CD4-positive, alpha-beta T cell treated with Interleukin-12 subunit alpha and Interleukin-12 subunit beta, for 1 hour (primary cell): ENCODE measurements around the gene NEK7.
"Not testable (repeated sequence)": the region's sequence is repeated elsewhere in the genome, so short reads cannot be mapped to it uniquely, and the experiment has no call there.

Experiments used
- DNase-seq: peaks from one replicate; pipeline ENCODE4 v3.0.0-alpha.2; 2020

NEK7 gene

DNA sequence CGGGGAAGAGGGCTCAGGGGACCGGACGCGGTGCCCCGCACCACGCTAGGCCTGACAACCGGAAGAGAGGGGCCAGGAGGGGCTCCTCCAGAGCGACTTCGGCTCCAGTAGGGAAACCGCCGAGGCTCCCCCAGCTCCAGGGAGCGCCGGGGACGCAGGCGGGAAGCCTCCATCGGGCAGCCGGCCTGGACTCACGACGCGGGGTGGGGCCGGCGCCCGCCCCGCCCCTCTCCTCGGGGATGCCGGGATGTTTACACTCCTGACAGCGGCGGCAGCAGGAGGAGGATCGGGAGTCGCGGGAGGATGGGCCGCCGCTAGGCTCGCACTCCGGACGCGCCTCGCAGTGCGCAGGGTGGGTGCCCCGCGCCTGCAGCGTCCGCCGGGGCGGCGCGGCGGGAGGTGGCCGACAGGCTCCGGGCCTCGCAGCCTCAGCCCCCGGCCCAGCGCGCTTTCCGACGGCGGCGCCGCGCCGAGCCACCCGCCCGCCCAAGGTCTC lies at the start of gene NEK7:
Gene NEK7, plus strand, starts transcription at position 254 of the 496 bp plus-strand sequence. CDS start 75,583 bp downstream, outside the sequence.
- DNase-seq = peak; percentile 60

DNA sequence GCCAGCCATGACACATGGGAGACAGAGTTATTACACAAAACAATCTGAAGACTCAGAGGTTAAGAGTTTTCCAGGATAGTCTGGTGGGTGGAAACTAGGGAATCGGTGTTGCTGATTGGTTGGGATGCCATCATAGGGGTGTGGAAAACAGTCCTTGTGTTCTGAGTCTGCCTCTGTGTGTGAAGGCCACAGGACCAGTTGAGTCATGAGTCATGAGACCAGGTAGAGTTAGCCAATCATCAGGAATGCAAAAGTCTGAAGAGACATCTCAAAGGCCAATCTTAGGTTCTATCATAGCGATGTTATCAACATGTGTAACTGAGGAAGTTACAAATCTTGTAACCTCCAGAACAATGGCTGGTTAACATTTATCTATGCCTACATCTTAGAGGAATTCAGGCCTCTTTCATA lies 49.7 kb upstream of the NEK7 start:
- DNase-seq = no peak

DNA sequence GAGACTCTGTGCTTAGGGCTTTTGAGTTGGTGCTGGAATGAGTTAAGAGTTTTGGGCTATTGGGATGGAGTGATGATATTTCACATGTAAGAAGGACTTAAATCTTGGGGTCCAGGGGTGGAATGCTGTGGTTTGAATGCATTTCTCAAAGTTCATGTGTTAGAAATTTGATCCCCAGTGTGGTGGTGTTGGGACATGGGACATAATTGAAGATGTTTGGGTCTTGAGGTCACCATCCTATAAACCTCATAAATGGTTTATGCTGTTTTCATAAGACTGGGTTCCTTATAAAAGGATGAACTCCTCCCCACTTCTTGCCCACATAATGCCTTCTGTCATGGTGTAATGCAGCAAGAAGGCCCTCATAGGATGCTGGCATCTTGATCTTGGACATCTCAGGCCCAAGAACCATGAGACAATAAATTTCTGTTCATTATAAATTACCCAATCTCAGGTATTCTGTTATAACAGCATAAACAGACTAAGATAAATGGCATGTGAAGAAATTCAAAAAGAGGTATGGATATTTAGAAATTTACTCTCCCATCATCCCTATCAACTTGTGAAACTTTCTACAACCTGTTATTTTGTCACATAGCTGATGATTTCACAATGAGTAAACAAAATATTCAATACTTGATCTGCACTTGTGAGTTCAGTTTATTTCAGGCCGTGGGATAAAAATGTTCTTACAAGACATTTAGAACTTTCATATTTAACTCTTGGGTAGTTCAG lies 48.0 kb upstream of the NEK7 start:
- no peak for DNase-seq

DNA sequence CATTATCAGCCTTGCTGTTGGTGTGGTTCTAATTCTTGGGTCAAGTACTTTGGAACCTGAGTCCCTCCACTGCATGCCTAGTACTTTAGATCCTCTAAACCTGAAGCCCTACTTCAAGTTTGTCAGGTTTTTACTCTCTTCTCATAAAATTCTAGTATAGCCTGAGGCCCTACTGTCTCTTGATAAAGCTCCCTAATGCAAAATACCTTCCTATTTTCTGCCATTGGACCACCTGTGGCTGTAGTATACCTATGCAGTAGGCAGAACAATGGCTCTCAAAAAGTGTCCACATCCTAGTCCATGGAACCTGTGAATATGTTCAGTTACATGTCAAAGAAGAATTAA lies 47.5 kb upstream of the NEK7 start:
- DNase-seq = no peak

DNA sequence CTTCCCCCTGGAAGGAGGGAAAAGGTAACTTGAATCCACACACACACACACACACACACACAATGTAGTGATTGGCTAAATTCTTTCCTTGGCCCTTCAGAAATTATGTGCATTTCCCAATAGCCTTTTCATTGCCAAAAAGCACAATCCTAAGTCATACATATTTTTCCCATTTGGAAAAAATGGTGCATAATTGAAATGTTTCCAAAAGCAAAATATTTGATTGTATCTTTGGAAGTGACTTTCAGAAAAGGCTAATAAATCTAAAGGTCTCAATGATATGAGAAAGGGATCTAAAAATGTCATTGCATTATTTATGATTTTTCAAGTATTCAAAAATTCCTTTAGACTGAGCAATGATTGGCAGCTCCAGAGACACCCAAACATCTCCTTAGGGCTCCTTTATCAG lies 43.5 kb upstream of the NEK7 start:
- DNase-seq = no peak

DNA sequence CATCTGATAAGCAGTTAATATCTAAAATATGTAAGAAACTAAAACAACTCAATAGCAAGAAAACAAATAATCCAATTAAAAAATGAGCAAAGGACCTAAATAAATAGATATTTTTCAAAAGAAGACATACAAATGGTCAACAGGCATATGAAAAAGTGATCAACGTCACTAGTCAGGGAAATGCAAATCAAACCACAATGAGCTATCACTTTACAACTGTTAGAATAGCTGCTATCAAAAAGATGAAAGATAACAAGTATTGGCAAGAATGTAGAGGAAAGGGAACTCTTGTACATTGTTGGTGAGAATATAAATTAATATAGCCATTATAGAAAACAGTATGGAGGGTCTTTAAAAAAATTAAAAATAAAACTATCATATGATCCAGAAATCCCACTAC lies 40.7 kb upstream of the NEK7 start:
- DNase-seq = no peak

DNA sequence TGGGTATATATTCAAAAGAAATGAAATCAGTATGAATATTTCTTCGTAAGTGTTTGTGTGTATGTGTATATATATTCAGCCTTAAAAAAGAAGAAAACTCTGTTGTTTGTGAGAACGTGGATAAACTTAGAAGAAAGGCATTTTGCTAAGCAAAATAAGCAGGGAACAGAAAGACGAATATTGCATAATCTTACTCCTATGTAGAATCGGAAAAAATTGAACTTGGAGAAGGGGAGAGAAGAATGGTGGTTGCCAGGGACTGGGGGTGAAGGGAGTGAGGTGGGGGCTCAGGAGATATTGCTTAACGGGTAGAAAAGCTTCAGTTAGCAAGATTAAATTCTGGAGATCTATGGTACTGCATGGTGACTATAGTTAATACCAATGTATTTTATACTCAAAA lies 40.3 kb upstream of the NEK7 start:
- no peak for DNase-seq

DNA sequence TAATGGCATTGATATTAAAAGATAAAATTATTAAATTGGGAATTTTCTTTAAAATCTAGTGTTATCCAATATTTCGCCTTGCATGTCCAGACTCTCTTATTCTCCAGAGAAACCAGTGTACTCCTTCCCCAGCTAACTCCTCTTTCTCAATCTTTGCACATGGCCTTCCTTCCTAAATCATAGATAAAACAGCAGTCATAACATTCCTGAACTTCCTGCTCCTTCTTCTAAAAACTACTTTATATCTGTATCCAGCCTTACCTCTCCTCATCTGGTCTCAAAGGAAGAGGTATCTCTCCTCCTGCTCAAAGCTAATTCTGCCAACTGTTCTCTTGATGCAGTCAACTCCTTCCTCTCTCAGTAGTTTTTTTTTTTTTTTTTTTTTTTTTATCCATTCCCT lies 39.5 kb upstream of the NEK7 start:
- no peak for DNase-seq

DNA sequence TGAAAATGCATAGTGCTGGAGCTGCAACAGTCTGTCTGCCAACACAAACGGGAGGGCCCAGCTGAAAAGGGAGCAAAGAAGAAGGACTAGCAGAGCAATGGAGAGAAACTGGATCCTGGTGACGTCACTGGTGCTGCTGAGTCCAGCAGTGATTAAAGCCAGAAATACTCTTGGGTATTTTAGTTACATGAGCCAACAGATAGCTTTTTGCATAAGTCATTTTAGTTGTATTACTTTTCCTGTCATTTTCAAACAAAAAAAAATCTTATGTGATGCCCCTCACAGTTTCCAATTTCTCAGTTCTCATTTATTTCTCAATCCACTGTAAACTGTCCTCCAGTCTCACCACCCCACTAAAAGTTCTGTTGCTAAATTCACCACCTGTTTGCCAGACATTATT lies 38.7 kb upstream of the NEK7 start:
- no peak for DNase-seq

DNA sequence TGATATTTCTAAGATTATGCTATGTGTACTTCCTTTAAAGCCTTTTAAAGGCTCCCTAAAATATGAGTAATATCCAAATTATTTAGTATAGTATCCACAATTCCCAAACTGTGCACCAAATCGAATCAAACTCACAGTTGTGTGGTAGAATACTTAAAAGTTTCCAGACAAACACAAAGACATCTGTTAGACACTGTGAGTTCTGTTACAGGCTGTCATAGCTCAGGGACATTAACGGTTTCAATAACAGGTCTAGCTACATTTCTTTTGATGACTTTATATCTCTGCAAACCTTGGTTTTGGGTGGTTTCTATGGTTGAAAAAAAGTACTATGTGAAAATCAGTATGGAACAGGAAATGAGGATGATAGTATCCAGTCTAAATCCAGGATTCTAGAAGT lies 36.9 kb upstream of the NEK7 start:
- no peak for DNase-seq

DNA sequence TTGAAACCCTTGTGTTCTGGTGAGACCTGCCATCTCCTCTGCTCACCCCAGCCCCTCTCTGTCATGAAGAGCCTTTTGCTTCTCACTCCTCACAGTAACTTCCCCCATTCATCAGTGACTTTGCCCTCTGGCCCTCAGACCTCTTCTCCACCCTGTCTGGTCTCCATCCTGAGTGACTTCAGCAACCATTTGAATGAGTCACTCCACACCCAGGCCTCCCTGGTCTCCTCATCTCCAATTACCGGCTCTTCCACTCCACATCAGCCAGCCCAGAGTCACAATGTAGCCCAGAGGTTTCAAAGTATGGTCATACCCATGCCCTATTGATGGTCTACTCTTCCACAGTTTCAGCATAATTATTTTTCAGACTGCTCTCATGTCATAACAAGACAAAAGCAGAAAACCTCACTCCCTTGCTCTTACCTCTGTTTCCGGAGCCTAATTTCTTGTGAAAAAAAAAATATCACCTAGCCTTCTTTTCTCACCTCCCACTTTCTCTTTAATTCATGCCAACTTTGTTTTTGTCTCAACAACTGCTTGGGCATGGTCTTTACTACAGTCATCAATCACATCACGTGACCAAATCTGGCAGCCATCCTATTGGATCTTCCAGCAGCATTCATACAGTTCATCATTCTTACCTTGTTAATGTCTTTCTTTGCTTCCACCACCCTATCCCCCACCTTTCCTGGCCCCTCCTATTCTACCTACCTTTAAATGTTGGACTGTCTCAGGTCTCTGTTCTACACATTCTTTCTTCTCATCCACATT lies 35.6 kb upstream of the NEK7 start:
- peak; percentile 8 for DNase-seq

DNA sequence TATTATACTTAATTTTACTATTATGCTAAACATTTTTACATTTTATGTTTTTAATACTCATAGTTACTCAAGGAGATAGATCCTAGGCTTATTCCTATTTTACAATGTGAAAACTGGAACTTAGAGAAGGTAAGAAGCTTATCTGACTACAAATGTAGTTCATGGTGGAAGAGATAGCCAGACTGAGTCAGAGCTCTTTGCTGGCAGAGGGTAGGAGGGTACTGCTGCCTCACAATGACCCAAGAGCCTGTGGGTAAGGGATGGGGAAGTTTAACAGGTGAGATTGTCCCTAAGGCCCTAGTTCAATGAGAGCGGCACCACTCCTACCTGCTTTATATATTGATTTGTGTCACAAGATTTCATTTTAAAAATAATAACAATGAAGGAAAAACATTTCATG lies 34.1 kb upstream of the NEK7 start:
- DNase-seq = no peak

DNA sequence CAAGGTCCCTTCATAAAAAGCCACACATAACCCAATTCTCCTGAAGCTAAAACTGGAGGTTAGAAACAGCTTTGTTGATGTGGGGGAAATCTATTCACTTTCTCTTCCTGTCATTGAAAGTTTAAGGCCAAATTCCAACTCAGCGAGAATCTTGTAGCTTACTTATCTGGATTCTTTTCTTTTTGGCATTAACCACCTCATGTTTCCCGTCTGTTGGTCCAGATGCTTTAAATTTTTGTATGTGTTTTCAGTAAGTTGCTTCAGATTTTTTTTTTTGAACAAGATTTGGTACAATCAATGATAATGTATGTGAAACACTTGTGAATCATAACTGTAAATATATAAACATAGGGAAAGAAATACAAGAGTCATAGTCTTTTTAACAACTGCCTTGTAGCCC lies 33.7 kb upstream of the NEK7 start:
- no peak for DNase-seq

DNA sequence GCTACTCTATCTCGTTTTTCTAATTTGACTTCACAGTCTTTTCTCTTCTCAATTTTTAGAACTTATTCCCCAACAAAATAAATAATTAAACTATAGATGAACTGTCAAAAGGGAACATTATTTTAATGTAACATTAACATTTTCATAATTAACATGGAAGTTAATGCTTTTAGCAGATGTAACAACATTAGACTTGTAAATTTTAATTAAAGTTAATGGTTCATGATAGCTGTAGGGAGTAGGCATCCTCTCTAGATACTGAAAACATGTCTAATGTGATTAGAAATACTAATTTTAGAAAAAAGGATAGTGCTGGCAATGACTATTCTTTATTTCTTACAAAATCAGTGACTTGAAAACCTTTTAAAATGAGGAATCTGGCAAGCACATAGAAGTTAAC lies 32.1 kb upstream of the NEK7 start:
- DNase-seq = no peak

DNA sequence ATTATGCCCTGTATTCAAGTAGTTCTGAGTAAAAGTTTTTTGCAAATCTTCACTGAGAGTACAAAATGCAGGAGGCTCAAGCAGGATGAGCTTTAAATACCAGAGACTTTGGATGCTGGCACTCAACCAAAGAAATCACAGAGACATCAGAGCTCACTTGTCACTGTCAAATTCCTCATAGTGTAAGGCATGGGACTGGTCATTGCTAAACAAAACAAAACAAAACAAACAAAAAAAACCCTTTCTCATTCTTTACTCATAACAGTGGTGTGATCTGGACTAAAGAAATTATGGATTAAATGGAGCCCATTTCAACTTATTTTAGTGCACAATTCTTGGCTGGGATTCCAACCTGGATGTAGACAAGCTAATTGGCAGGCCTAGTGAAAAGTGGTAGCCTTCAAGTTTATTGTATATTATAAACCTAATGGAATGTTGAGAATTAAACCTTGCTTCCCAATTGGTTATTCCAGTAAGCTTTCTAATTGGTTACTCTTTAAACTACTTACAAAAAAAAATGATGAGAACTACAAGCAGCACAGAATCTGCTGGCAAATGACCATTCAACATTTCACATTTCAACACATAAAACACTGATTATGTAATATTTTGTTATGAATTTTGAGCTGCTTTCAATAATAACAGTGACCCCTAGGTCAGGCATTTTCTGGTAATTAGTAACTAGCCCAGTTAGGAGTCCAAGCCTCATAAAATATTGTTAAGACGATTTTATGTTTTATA lies 30.6 kb upstream of the NEK7 start:
- DNase-seq = no peak

DNA sequence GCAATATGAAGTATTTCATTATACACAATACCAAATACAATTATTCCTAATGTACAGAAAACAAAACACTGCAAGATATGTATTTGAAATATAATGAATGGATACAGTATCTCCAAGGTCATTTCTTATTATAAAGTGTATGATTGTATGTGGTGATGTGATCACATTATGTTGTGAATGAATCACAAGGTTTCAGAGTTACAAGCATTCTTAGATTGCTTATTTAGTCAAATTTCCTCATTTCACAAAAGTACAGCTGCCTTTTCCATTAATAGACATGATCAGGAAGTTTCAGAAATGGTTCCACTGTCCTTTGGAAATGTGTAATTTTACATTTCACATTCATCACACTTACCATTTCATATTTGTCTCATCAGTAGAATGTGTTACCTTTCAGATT lies 28.3 kb upstream of the NEK7 start:
- DNase-seq = no peak

DNA sequence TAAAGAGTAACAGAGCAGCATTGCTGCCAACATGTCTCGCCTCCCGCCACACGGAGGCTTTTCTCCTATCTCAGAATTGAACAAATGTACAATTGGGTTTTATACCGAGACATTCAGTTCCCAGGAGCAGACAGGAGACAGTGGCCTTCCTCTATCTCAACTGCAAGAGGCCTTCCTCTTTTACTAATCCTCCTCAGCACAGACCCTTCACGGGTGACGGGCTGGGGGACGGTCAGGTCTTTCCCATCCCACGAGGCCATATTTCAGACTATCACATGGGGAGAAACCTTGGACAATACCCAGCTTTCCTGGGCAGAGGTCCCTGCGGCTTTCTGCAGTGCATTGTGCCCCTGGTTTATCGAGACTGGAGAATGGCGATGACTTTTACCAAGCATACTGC lies 26.7 kb upstream of the NEK7 start:
- DNase-seq = not testable (repeated sequence)

DNA sequence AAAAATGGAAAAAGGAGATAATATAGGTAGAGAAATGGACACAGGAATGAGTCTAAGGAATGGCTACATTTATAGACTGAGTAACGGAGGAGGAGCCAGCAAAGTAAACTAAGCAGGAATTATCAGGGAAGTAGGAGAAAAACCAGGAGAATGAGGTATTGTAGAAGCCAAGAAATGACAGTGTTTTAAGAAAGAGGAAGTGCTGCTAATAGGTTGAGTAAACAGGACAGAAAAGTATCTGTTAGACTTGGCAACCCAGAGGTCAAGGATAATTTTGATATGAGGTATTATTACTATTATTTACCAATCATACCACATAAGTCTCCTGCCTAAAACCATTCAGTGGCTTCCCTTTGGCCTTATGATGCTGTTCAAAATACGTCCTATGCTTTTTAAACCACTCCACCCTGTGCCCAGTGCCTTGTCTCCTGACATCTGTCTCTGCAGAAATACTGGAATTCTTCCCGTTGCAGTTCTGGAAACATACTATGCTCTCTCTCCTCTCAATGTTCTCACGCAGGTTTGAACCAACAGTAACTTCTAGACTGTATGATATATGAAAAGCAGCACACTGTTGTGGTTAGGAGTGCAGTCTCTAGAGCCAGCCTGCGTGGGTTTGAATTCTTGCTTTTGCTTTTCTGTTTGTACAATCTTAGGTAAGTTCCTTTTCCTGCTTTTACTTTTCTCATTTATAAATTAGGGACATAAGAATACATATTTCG lies 24.6 kb upstream of the NEK7 start:
- no peak for DNase-seq

DNA sequence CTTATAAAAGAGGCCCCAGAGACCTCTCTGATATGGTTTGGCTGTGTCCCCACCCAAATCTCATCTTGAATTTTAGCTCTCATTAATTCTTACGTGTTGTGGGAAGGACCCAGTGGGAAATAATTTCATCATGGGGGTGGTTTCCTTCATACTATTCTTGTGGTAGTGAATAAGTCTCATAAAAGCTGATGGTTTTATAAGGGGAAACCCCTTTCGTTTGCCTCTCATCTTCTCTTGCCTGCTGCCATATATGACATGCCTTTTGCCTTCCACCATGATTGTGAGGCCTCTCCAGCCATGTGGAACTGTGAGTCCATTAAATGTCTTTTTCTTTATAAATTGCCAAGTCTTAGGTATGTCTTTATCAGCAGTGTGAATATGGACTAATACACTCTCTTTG lies 22.5 kb upstream of the NEK7 start:
- no peak for DNase-seq

DNA sequence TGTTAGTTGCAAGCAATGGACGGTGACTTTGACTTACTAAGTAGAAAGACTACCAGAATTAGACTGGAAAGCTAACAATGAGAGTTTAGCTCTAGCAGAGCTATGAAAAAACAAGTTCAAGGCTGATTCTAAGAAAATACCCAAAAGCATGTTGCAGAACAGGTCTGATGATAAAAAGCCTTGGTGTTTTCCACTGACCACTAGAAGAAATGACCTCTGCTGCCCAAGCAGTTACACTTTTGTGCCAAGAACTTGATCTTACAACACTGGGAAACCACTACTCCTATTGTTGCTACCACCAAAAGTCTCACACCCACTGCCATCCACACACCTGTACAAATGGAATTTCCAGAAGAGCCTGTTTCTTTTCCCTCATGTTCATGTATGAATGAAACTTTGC lies 21.4 kb upstream of the NEK7 start:
- DNase-seq = no peak

DNA sequence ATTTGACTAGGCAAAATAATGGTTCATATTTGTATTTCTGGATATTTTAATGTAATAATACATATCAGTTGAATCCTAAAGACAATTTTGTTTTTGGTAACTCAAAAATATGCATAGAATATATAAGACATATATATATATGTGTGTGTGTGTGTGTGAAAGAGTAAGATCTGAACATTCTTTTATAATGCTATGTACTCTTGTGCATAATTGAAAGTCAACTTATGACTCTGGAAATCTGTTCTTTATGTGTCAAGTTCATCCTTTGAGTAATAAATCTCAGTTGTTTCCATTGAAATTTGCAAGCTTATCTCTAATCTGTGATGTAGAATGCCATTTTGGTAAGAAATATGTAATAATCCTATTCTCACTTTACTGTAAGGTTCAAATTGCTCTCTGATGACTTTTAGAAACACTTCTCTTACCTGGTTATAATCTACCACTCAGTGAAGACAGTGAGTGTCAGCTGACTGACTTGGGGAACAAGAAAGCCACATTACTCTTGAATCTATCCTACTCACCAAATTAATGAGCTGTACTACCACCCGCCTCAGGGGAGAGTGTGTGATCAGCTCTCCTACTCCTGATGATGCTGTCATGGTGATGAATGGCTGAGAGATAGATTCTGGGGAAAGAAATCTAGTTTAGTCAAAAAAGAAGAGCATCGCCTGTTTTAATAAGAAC lies 15.0 kb upstream of the NEK7 start:
- no peak for DNase-seq

DNA sequence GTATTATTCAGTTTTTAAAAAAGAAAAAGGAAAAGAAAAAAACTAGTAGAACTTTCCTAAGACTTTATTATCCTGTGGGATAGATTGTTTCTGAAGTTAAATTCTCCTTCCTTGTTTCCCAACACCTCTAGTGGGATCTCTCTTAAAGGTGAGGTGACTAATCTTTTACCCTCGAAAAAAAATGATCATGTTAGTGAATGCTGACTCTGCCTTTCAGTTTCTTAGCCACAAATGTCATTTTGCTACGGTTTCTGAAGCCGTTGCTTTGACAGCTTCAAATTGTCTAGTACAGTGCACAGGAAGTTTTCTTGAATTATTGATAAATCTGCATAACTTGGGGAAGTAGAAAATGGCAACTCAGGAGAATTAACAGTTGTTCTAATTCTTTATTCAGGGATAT lies 13.0 kb upstream of the NEK7 start:
- no peak for DNase-seq

DNA sequence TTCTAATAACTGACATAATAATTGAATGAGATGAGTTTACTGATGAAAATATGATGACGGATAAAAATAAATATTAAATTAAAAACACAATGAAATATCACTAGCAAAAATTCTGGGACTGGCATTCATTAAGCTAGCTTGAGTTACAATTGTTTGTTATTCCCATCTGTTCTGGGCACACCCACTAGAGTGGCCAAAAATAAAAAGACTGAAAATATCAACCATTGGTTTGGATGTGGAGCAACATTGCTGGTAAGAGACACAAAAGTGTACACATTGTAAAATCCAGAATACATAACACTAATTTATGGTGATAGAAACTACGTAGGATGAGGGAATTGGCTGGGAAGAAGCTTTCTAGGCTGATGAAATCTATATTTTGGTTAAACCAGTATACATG lies 9.6 kb upstream of the NEK7 start:
- DNase-seq = no peak
